HCT116 (cell line): ENCODE results near the gene OR4A15. TPM values are rescaled to one million over a fixed set of nuclear protein-coding genes. Genes with fewer than 3 reads are reported as not detected.

ENCODE experiments used
- ATAC-seq: fragments of 200-7000 bp; cut with Tn5 transposase; 2 replicates; pipeline ENCODE4 v1.9.1; 2020; ENCODE audit warnings: mild to moderate bottlenecking, moderate library complexity
- BruUV-seq: library from RNA; stranded (reverse); fragments of 400-500 nt; replicated peaks from 2 replicates; lab custom pipeline; 2021; lab: Mats Ljungman, UMichigan
- CTCF ChIA-PET: fragments of 300-600 bp; sonication (Branson Sonifier 250); formaldehyde crosslinking; loops from one replicate; lab custom pipeline; 2021; ENCODE audit warnings: antibody characterized with exemption; lab: Charles Lee
- POLR2A ChIA-PET: fragments of 300-600, 350-600 bp; sonication (Branson Sonifier 250); formaldehyde crosslinking; loops from one replicate; lab custom pipeline; 2021; ENCODE audit warnings: antibody characterized with exemption; lab: Charles Lee
- RAD21 ChIA-PET, 2 experiments: fragments of 300-600 bp; sonication (Branson Sonifier 250); formaldehyde crosslinking; loops; one replicate each; lab custom pipeline; 2023; ENCODE audit warnings: low total read pairs in 2 of 2; ENCODE audit not compliant: uncharacterized antibody in 2 of 2, unreplicated experiment in 2 of 2, low non-redundant PET in 1 of 2; lab: Charles Lee
- DNase-seq: peaks from one replicate; pipeline ENCODE4 v3.0.0-alpha.2; 2010; ENCODE audit warnings: low read depth, low spot score
- H2AFZ ChIP-seq: fragments of 200-600 bp; shearing (Covaris generic), sonication (generic); 2 replicates; pipeline ENCODE4 v1.6.1; 2017; ENCODE audit warnings: low read depth, mixed run types, mixed read lengths, antibody characterized with exemption, low read length; ENCODE audit not compliant: poor library complexity, severe bottlenecking
- H3K27ac ChIP-seq: 2 replicates; pipeline ENCODE4 v1.5.1; 2012; ENCODE audit warnings: low read depth, low read length
- H3K27me3 ChIP-seq: fragments of 200-600 bp; sonication (generic); 2 replicates; pipeline ENCODE4 v1.6.1; 2016; ENCODE audit warnings: mixed run types, low read length, mixed read lengths; ENCODE audit not compliant: insufficient read depth
- H3K36me3 ChIP-seq, 2 experiments: fragments of 200-500 bp in 1 of 2; fragments of 200-600 bp in 1 of 2; sonication (Bioruptor generic) in 1 of 2; sonication (generic) in 1 of 2; 2 replicates each; pipeline versions ENCODE4 v1.5.1 to v1.6.1; 2014 to 2016; ENCODE audit warnings: low read length in 2 of 2, inconsistent platforms in 1 of 2, mixed read lengths in 1 of 2, mixed run types in 1 of 2; ENCODE audit not compliant: insufficient read depth in 2 of 2, control insufficient read depth in 1 of 2
- H3K4me1 ChIP-seq, 2 experiments: fragments of 200-600 bp in 1 of 2; sonication (generic) in 1 of 2; 2 replicates each; pipeline versions ENCODE4 v1.5.1 to v1.6.1; 2012 to 2017; ENCODE audit warnings: low read length in 2 of 2, inconsistent platforms in 1 of 2, mild to moderate bottlenecking in 1 of 2, mixed read lengths in 1 of 2, mixed run types in 1 of 2, moderate library complexity in 1 of 2; ENCODE audit not compliant: insufficient read depth in 2 of 2, control insufficient read depth in 1 of 2
- H3K4me2 ChIP-seq: fragments of 200-600 bp; sonication (generic); 2 replicates; pipeline ENCODE4 v1.6.1; 2017; ENCODE audit warnings: mixed run types, low read length, mixed read lengths
- H3K4me3 ChIP-seq, 2 experiments: fragments of 200-600 bp in 1 of 2; sonication (generic) in 1 of 2; replicated peaks in 1 of 2; 2 replicates each; pipeline ENCODE4 v1.5.1; 2011 to 2016; ENCODE audit warnings: low read length in 2 of 2, control low read depth in 1 of 2, low read depth in 1 of 2, mild to moderate bottlenecking in 1 of 2, mixed read lengths in 1 of 2, mixed run types in 1 of 2
- H3K79me2 ChIP-seq: fragments of 200-600 bp; sonication (generic); 2 replicates; pipeline ENCODE4 v1.6.1; 2017; ENCODE audit warnings: mild to moderate bottlenecking, mixed run types, low read length, moderate library complexity, mixed read lengths; ENCODE audit not compliant: insufficient read depth
- H3K9ac ChIP-seq: fragments of 200-600 bp; sonication (generic); 2 replicates; pipeline ENCODE4 v1.6.1; 2016; ENCODE audit warnings: low read length, mixed read lengths
- H3K9me2 ChIP-seq: fragments of 200-600 bp; sonication (generic), shearing (Covaris generic); 2 replicates; pipeline ENCODE4 v1.6.1; 2017; ENCODE audit warnings: mixed run types, mild to moderate bottlenecking, moderate library complexity; ENCODE audit not compliant: insufficient read depth
- H3K9me3 ChIP-seq, 2 experiments: fragments of 200-500 bp in 1 of 2; fragments of 200-600 bp in 1 of 2; sonication (Bioruptor generic) in 1 of 2; sonication (generic) in 1 of 2; 2 replicates each; pipeline ENCODE4 v1.6.1; 2014 to 2017; ENCODE audit warnings: low read length in 2 of 2, mixed read lengths in 2 of 2, inconsistent platforms in 1 of 2, low read depth in 1 of 2, mild to moderate bottlenecking in 1 of 2, mixed run types in 1 of 2, moderate library complexity in 1 of 2; ENCODE audit not compliant: control insufficient read depth in 1 of 2, insufficient read depth in 1 of 2
- H4K20me1 ChIP-seq: fragments of 200-600 bp; sonication (generic), shearing (Covaris generic); 2 replicates; pipeline ENCODE4 v1.6.1; 2017; ENCODE audit warnings: mixed run types, mild to moderate bottlenecking, moderate library complexity; ENCODE audit not compliant: insufficient read depth
- CEBPB ChIP-seq: IDR thresholded peaks from 2 replicates; pipeline ENCODE4 v1.6.1; 2012; ENCODE audit warnings: low read depth
- ELF1 ChIP-seq: IDR thresholded peaks from 2 replicates; pipeline ENCODE4 v1.6.1; 2012; ENCODE audit warnings: low read depth, borderline replicate concordance
- MAX ChIP-seq: IDR thresholded peaks from 2 replicates; pipeline ENCODE4 v1.6.1; 2012
- POLR2A ChIP-seq: IDR thresholded peaks from 2 replicates; pipeline ENCODE4 v1.7.0; 2011; ENCODE audit warnings: borderline replicate concordance; ENCODE audit not compliant: insufficient read depth, insufficient read length; ENCODE audit errors: extremely low read depth
- POLR2AphosphoS5 ChIP-seq: IDR thresholded peaks from 2 replicates; pipeline ENCODE4 v1.6.1; 2011; ENCODE audit warnings: mild to moderate bottlenecking, low read depth, low read length, moderate library complexity
- SIN3A ChIP-seq: IDR thresholded peaks from 2 replicates; pipeline ENCODE4 v1.6.1; 2012; ENCODE audit warnings: low read depth
- SRF ChIP-seq: IDR thresholded peaks from 2 replicates; pipeline ENCODE4 v1.6.1; 2012; ENCODE audit warnings: low read depth
- TCF7L2 ChIP-seq: IDR thresholded peaks from 2 replicates; pipeline ENCODE4 v1.7.0; 2011; ENCODE audit warnings: borderline replicate concordance, inconsistent platforms; ENCODE audit not compliant: insufficient read depth, insufficient read length; ENCODE audit errors: extremely low read depth
- intact Hi-C: fragments of 100-400 bp; cut with micrococcal nuclease; formaldehyde crosslinking; loops from 2 replicates; pipeline ENCODE4 v1.10.0; 2022
- total RNA-seq: library from RNA; stranded (reverse); gene quantifications from one replicate; pipeline ENCODE4 v1.2.1, GENCODE V29; 2021; ENCODE audit not compliant: unreplicated experiment
- TF ChIP-seq, protein P1 (sequence below): IDR thresholded peaks from 2 replicates; pipeline ENCODE4 v1.6.1; 2011; ENCODE audit warnings: mild to moderate bottlenecking, low read length, moderate library complexity; ENCODE audit not compliant: insufficient replicate concordance; ENCODE audit errors: extremely low read depth
- TF ChIP-seq, protein P2 (sequence below): IDR thresholded peaks from 2 replicates; pipeline ENCODE4 v1.6.1; 2012; ENCODE audit warnings: low read depth
- TF ChIP-seq, protein P3 (sequence below): IDR thresholded peaks from 2 replicates; pipeline ENCODE4 v1.6.1; 2012

OR4A15 gene
- total RNA-seq, 1 experiment from 2014 or later = not detected

GRCh38 chr11:55401011-55401410 is 33.2 kb downstream of the OR4A15 start:
- ChIA-PET POLR2A (no interaction called here), CTCF (no interaction called here), RAD21 (no interaction called here)
- H3K27me3 ChIP-seq = no peaks in the 10 kb centered on the region
- no peaks in the 10 kb centered on the region for H3K4me1 ChIP-seq
- ATAC-seq = no peak
- no TSS peak for BruUV-seq
- intact Hi-C loops = no loop called here
- H3K9me2 ChIP-seq = no peaks in the 10 kb centered on the region
- no peak overlapping the region for H3K4me2 ChIP-seq
- DNase-seq = no peak
- no peaks in the 10 kb centered on the region for H4K20me1 ChIP-seq
- no peak overlapping the region for H3K4me3 ChIP-seq
- H3K27ac ChIP-seq = no peak overlapping the region
- TF ChIP-seq, protein P1, sequence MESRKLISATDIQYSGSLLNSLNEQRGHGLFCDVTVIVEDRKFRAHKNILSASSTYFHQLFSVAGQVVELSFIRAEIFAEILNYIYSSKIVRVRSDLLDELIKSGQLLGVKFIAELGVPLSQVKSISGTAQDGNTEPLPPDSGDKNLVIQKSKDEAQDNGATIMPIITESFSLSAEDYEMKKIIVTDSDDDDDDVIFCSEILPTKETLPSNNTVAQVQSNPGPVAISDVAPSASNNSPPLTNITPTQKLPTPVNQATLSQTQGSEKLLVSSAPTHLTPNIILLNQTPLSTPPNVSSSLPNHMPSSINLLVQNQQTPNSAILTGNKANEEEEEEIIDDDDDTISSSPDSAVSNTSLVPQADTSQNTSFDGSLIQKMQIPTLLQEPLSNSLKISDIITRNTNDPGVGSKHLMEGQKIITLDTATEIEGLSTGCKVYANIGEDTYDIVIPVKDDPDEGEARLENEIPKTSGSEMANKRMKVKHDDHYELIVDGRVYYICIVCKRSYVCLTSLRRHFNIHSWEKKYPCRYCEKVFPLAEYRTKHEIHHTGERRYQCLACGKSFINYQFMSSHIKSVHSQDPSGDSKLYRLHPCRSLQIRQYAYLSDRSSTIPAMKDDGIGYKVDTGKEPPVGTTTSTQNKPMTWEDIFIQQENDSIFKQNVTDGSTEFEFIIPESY = no peak
- no peak for TF ChIP-seq MAX
- TF ChIP-seq CEBPB = no peak
- TF ChIP-seq, protein P2, sequence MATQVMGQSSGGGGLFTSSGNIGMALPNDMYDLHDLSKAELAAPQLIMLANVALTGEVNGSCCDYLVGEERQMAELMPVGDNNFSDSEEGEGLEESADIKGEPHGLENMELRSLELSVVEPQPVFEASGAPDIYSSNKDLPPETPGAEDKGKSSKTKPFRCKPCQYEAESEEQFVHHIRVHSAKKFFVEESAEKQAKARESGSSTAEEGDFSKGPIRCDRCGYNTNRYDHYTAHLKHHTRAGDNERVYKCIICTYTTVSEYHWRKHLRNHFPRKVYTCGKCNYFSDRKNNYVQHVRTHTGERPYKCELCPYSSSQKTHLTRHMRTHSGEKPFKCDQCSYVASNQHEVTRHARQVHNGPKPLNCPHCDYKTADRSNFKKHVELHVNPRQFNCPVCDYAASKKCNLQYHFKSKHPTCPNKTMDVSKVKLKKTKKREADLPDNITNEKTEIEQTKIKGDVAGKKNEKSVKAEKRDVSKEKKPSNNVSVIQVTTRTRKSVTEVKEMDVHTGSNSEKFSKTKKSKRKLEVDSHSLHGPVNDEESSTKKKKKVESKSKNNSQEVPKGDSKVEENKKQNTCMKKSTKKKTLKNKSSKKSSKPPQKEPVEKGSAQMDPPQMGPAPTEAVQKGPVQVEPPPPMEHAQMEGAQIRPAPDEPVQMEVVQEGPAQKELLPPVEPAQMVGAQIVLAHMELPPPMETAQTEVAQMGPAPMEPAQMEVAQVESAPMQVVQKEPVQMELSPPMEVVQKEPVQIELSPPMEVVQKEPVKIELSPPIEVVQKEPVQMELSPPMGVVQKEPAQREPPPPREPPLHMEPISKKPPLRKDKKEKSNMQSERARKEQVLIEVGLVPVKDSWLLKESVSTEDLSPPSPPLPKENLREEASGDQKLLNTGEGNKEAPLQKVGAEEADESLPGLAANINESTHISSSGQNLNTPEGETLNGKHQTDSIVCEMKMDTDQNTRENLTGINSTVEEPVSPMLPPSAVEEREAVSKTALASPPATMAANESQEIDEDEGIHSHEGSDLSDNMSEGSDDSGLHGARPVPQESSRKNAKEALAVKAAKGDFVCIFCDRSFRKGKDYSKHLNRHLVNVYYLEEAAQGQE = no peak
- TF ChIP-seq, protein P3, sequence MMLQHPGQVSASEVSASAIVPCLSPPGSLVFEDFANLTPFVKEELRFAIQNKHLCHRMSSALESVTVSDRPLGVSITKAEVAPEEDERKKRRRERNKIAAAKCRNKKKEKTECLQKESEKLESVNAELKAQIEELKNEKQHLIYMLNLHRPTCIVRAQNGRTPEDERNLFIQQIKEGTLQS = no peak
- no peak for TF ChIP-seq POLR2A
- TF ChIP-seq ELF1 = no peak
- TF ChIP-seq POLR2AphosphoS5 = no peak
- TF ChIP-seq TCF7L2 = no peak
- TF ChIP-seq SIN3A = no peak
- TF ChIP-seq SRF = no peak
- TF ChIP-seq, all 23 proteins: peak for 0
- Histone ChIP-seq H2AFZ (no peak overlapping the region), H3K79me2 (no peaks in the 10 kb centered on the region), H3K9me3 (peaks cover 4 to 22% of the 10 kb centered on the region in 2 experiments; a peak in 3 of 4 replicates), H3K9ac (no peak overlapping the region), H3K36me3 (no peaks in the 10 kb centered on the region)

Other genes with a start within 250 kb of the OR4A15 start
- not detected for gene TRIM48, start 105.8 kb upstream of the OR4A15 start, total RNA-seq
- not detected for gene OR4A16, start 24.8 kb upstream of the OR4A15 start, total RNA-seq
- not detected for gene OR4C15, start 186.5 kb downstream of the OR4A15 start, total RNA-seq
- gene OR4C16, start 204.2 kb downstream of the OR4A15 start, total RNA-seq = not detected
- gene OR4C11, start 239.7 kb downstream of the OR4A15 start, total RNA-seq = not detected